T-cell (primary cell): ENCODE measurements around the gene NUP98. TPM values are rescaled to one million over a fixed set of nuclear protein-coding genes. Genes with fewer than 3 reads are reported as not detected.

ENCODE experiments used
- ATAC-seq, 4 experiments: fragments of 200-7000 bp in 3 of 4; fragments of 150-1000 bp in 1 of 4; cut with Tn5 transposase; replicated peaks in 1 of 4; 1 replicate in 3 of 4; 2 replicates in 1 of 4; pipeline ENCODE4 v1.10.0; 2021; ENCODE audit warnings: moderate library complexity in 3 of 4, mild to moderate bottlenecking in 2 of 4, moderate number of reproducible peaks in 1 of 4
- CTCF ChIA-PET, 2 donors: fragments of 300-600 bp; sonication (Branson Sonifier 250); formaldehyde crosslinking; loops; one replicate each; lab custom pipeline; 2022; ENCODE audit warnings: antibody characterized with exemption in 2 of 2; lab: Charles Lee
- POLR2A ChIA-PET, 2 donors: fragments of 300-600 bp; sonication (Branson Sonifier 250); formaldehyde crosslinking; loops; one replicate each; lab custom pipeline; 2022; ENCODE audit warnings: antibody characterized with exemption in 2 of 2; lab: Charles Lee
- DNase-seq, 35 experiments: peaks; one replicate each; pipeline versions ENCODE4 v3.0.0 to v3.0.0-alpha.2; 2013 to 2023
- H3K27ac ChIP-seq: one replicate; pipeline ENCODE4 v1.5.1; 2013; ENCODE audit warnings: low read length
- H3K27me3 ChIP-seq, 2 experiments: replicated peaks in 1 of 2; 1 replicate in 1 of 2; 2 replicates in 1 of 2; pipeline versions ENCODE4 v1.6.1 to v1.7.0; 2013; ENCODE audit warnings: low read length in 1 of 2, mixed read lengths in 1 of 2; ENCODE audit not compliant: control insufficient read depth in 2 of 2, insufficient read depth in 2 of 2; ENCODE audit errors: extremely low read depth in 1 of 2
- H3K36me3 ChIP-seq, 2 donors: 1 replicate in 1 of 2; 2 replicates in 1 of 2; pipeline versions ENCODE4 v1.6.1 to v1.7.0; 2013; ENCODE audit warnings: low read length in 1 of 2; ENCODE audit not compliant: control insufficient read depth in 2 of 2, insufficient read depth in 1 of 2; ENCODE audit errors: extremely low read depth in 1 of 2
- H3K4me1 ChIP-seq, 2 experiments: 1 replicate in 1 of 2; 2 replicates in 1 of 2; pipeline versions ENCODE4 v1.6.1 to v1.7.0; 2013; ENCODE audit warnings: low read length in 2 of 2, mixed read lengths in 1 of 2; ENCODE audit not compliant: insufficient read depth in 2 of 2, control insufficient read depth in 1 of 2; ENCODE audit errors: extremely low read depth in 1 of 2
- H3K4me3 ChIP-seq, 2 donors: 1 replicate in 1 of 2; 2 replicates in 1 of 2; pipeline versions ENCODE4 v1.5.1 to v1.7.0; 2013; ENCODE audit warnings: mild to moderate bottlenecking in 2 of 2, low read length in 1 of 2, moderate library complexity in 1 of 2; ENCODE audit not compliant: control insufficient read depth in 1 of 2; ENCODE audit errors: extremely low read depth in 1 of 2
- H3K9me3 ChIP-seq: 2 replicates; pipeline ENCODE4 v1.7.0; 2013
- H3K27ac Mint-ChIP-seq, 2 donors: one replicate each; pipeline ENCODE4 v1.8.0; 2020 to 2021; ENCODE audit warnings: mild to moderate bottlenecking in 2 of 2, mixed read lengths in 2 of 2
- H3K27me3 Mint-ChIP-seq, 2 donors: one replicate each; pipeline ENCODE4 v1.8.0; 2021 to 2022; ENCODE audit warnings: mixed read lengths in 2 of 2
- H3K36me3 Mint-ChIP-seq: one replicate; pipeline ENCODE4 v1.8.0; 2021; ENCODE audit warnings: mixed read lengths
- H3K4me1 Mint-ChIP-seq, 3 donors: one replicate each; pipeline ENCODE4 v1.8.0; 2020 to 2022; ENCODE audit warnings: mixed read lengths in 3 of 3, mild to moderate bottlenecking in 1 of 3
- H3K4me3 Mint-ChIP-seq, 3 donors: one replicate each; pipeline ENCODE4 v1.8.0; 2020 to 2022; ENCODE audit warnings: mild to moderate bottlenecking in 3 of 3, mixed read lengths in 3 of 3, moderate library complexity in 3 of 3
- H3K9me3 Mint-ChIP-seq, 3 donors: one replicate each; pipeline ENCODE4 v1.8.0; 2020 to 2022; ENCODE audit warnings: mixed read lengths in 3 of 3
- WGBS: methylation state at CpG from one replicate; pipeline ENCODE4 v1.1.5; 2013; ENCODE audit warnings: missing lambda C conversion rate; ENCODE audit not compliant: insufficient coverage; 5-methylcytosine and 5-hydroxymethylcytosine counted together
- total RNA-seq, 35 experiments: library from RNA in 6 of 35; stranded (reverse) in 6 of 35; fragments of 120-200 nt in 1 of 35; gene quantifications; one replicate each; pipeline versions ENCODE4 v1.2.1 to v1.2.4 and lab custom pipeline; 2013 to 2026

Gene NUP98
- total RNA-seq, 5 donors from 2014 or later (not counting 1 experiment from before 2014, with no cell fraction given): 89.1 to 105 (median 102) TPM

- Histone ChIP-seq H3K9me3 (no peaks in the 10 kb centered on the region), H3K27me3 (no peaks in the 10 kb centered on the region), H3K36me3 (peaks cover under 1 to 36% of the 10 kb centered on the region in 2 donors), H3K4me3 (no peak overlapping the region), H3K4me1 (peaks cover 59 to 90% of the 10 kb centered on the region in 2 experiments), H3K27ac (peak overlapping the region; percentile 47)
- Mint-ChIP-seq H3K36me3 (peaks cover 44% of the 10 kb centered on the region), H3K9me3 (no peaks in the 10 kb centered on the region), H3K4me3 (peak overlapping the region; percentile 64 to 89 (median 68)), H3K27ac (peak overlapping the region; percentile 90 to 94), H3K27me3 (no peaks in the 10 kb centered on the region), H3K4me1 (peaks cover 90 to 94% (median 91%) of the 10 kb centered on the region in 3 donors)
- 82% methylated on average over 1 of the region's 4 CpGs for WGBS
- no peak for ATAC-seq
- DNase-seq: no peak
- POLR2A ChIA-PET: interaction anchor here (0.6 to 0.7 kb wide), 3 partner anchors 19 to 151 kb away, joined by 3 to 10 read pairs (median 3); no protein-coding TSS in a partner anchor
- CTCF ChIA-PET: interaction anchor here (0.7 to 9.9 kb wide), 5 partner anchors 10 to 237 kb away, joined by 3 to 248 read pairs (median 4); partner anchors contain the start of gene STIM1 (in 1 of the 2)
These were observed 38.4 kb upstream of the NUP98 start for GRCh38 chr11:3835751-3836150.

DNA sequence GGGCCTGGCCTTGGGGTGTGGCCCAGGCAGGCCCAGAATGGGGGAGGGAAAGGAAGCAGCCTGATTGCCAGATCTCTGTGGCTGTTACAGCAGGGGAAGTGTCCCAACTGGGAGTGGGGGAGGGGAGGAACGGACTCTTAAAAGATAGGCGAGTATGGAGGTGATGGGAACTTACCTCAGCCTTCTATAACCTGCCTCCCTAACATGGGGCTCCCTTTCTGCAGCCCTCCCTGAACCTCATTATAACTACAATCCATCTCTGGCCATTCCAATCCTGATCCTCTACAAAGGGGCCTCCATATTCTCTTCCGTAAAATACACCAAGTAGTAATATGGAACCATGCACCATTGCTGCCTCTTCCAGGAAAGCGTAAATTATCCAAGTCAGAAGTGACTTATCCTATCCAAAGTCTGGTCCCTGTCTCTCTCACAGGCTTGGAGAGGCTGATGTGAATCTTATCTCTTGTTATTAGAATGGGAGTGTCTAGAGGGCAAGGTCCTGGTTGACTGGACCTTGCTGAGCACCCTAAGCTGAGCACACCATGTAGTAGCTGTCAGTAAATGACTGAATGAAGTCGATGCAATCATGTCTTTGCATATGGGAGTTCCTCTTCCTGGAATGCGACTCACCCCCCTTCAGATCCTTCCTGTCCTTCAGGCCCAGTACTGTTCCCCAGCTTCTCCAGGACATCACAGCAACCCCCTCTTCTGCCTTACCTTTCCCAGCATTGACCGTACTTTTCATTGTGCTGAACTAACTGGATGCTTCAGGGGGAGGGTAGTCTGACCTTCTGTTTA, 37.5 kb upstream of the NUP98 start:
- Mint-ChIP-seq H3K9me3 (no peaks in the 10 kb centered on the region), H3K36me3 (peaks cover 48% of the 10 kb centered on the region), H3K4me3 (peak overlapping the region; percentile 64 to 89 (median 68)), H3K27me3 (no peaks in the 10 kb centered on the region), H3K27ac (peak overlapping the region; percentile 90 to 94), H3K4me1 (peaks cover 90 to 98% (median 94%) of the 10 kb centered on the region in 3 donors)
- 39% methylated on average over 2 of the region's 7 CpGs for WGBS
- Histone ChIP-seq H3K4me1 (peaks cover 59 to 93% of the 10 kb centered on the region in 2 experiments), H3K36me3 (peaks cover 2 to 44% of the 10 kb centered on the region in 2 donors), H3K27ac (peak overlapping the region; percentile 47), H3K4me3 (peak overlapping the region in 1 of 2 donors; percentile 49), H3K27me3 (no peaks in the 10 kb centered on the region), H3K9me3 (no peaks in the 10 kb centered on the region)
- ChIA-PET POLR2A (no interaction called here), CTCF (interaction anchor here (1.1 to 9.9 kb wide), 3 partner anchors 10 to 238 kb away, joined by 3 to 248 read pairs (median 4); partner anchors contain the start of gene STIM1 (in 1 of the 2))
- ATAC-seq: no peak
- DNase-seq: peak in 9 of 35 experiments; percentile 9 to 51 (median 26)

DNA sequence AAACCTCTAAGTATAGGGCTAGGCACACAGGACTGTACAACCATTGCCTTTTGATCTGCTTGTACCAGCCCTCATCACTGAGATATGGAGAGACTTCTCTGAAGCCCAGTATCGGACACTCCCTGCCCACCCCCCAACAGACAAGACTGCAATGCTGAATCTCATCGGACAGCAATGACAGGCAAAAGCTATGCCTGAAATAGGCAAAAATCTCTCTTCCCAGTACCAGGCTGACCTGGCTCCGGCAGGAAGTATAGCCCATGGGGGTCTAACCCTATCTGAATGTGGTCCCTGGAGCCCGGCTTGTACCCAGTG, 37.0 kb upstream of the NUP98 start:
- 61% methylated on average over 2 of the region's 4 CpGs for WGBS
- Histone ChIP-seq H3K27me3 (no peaks in the 10 kb centered on the region), H3K36me3 (peaks cover 6 to 49% of the 10 kb centered on the region in 2 donors), H3K4me3 (peak overlapping the region in 1 of 2 donors; percentile 49), H3K4me1 (peaks cover 59 to 92% of the 10 kb centered on the region in 2 experiments), H3K9me3 (no peaks in the 10 kb centered on the region), H3K27ac (peak overlapping the region; percentile 47)
- Mint-ChIP-seq H3K9me3 (no peaks in the 10 kb centered on the region), H3K27me3 (no peaks in the 10 kb centered on the region), H3K36me3 (peaks cover 48% of the 10 kb centered on the region), H3K27ac (peak overlapping the region; percentile 90 to 94), H3K4me3 (peak overlapping the region; percentile 64 to 89 (median 68)), H3K4me1 (peaks cover 85 to 95% (median 89%) of the 10 kb centered on the region in 3 donors)
- ChIA-PET POLR2A (no interaction called here), CTCF (interaction anchor here in 1 of 2 donors (0.6 kb wide), 1 partner anchor 38 kb away, joined by 3 read pairs; no protein-coding TSS in a partner anchor)
- no peak for DNase-seq
- no peak for ATAC-seq

- no peaks in the 10 kb centered on the region for H3K27me3 ChIP-seq
- no peaks in the 10 kb centered on the region for H3K9me3 Mint-ChIP-seq
- no peaks in the 10 kb centered on the region for H3K9me3 ChIP-seq
These were observed 36.1 kb upstream of the NUP98 start for GRCh38 chr11:3833449-3833848.

DNA sequence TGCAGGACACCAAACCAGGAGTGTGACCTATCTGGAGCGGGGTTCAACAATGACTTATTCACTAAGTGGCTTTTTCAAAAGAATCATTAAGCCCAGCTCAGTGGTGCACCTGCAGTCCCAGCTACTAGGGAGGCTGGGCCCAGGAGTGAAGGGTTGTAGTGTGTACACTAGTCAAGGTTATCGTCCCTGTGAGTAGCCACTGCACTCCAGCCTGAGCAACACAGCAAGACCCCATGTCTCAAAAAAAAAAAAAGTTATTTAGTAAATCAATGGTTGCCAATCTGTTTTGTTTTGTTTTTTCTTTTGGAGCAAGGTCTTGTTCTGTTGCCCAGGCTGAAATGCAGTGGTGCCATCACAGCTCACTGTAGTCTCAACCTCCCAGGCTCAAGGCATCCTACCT, 35.5 kb upstream of the NUP98 start:
- ChIA-PET POLR2A (interaction anchor here in 1 of 2 donors (0.6 to 1.0 kb wide), 3 partner anchors 38 to 174 kb away, joined by 3 read pairs; no protein-coding TSS in a partner anchor), CTCF (interaction anchor here in 1 of 2 donors (0.6 to 0.8 kb wide), 2 partner anchors 17 to 21 kb away, joined by 3 to 5 read pairs; no protein-coding TSS in a partner anchor)
- no peak for ATAC-seq
- Mint-ChIP-seq H3K4me3 (peak overlapping the region in 2 of 3 donors; percentile 25 to 89), H3K36me3 (peaks cover 43% of the 10 kb centered on the region), H3K9me3 (no peaks in the 10 kb centered on the region), H3K27ac (peak overlapping the region; percentile 90 to 94), H3K4me1 (peaks cover 74 to 89% (median 76%) of the 10 kb centered on the region in 3 donors), H3K27me3 (no peaks in the 10 kb centered on the region)
- Histone ChIP-seq H3K27ac (peak overlapping the region; percentile 47), H3K4me3 (no peak overlapping the region), H3K36me3 (peaks cover 10 to 56% of the 10 kb centered on the region in 2 donors), H3K4me1 (peaks cover 46 to 77% of the 10 kb centered on the region in 2 experiments), H3K27me3 (no peaks in the 10 kb centered on the region), H3K9me3 (no peaks in the 10 kb centered on the region)
- WGBS: 100% methylated on average over 1 of the region's 2 CpGs
- no peak for DNase-seq

More at GRCh38 chr11:3833449-3833848, 36.1 kb upstream of the NUP98 start:
- POLR2A ChIA-PET: interaction anchor here in 1 of 2 donors (0.7 kb wide), 1 partner anchor 174 kb away, joined by 3 read pairs; no protein-coding TSS in a partner anchor
- Histone ChIP-seq H3K4me3 (no peak overlapping the region), H3K4me1 (peaks cover 53 to 83% of the 10 kb centered on the region in 2 experiments), H3K36me3 (peaks cover 6 to 51% of the 10 kb centered on the region in 2 donors), H3K27ac (peak overlapping the region; percentile 47)
- peaks cover 44% of the 10 kb centered on the region for H3K36me3 Mint-ChIP-seq
- DNase-seq (no peak), ATAC-seq (no peak)
- CTCF ChIA-PET: interaction anchor here in 1 of 2 donors (0.6 to 0.8 kb wide), 2 partner anchors 16 to 39 kb away, joined by 3 to 5 read pairs; no protein-coding TSS in a partner anchor
- H3K4me3 Mint-ChIP-seq: peak overlapping the region; percentile 0 to 89 (median 64)
- WGBS: 100% methylated on average over 1 of the region's 2 CpGs
- peaks cover 76 to 89% (median 80%) of the 10 kb centered on the region in 3 donors for H3K4me1 Mint-ChIP-seq
- peak overlapping the region; percentile 90 to 94 for H3K27ac Mint-ChIP-seq
- H3K27me3 Mint-ChIP-seq: no peaks in the 10 kb centered on the region
